Mucosa of stomach (tissue), 1 donor: Measurements from ENCODE around the gene MCU.

Source experiments
- H3K27me3 ChIP-seq: one replicate; pipeline ENCODE4 v1.7.0; 2013; ENCODE audit warnings: mild to moderate bottlenecking, low read length; ENCODE audit not compliant: control insufficient read depth, insufficient read depth
- H3K36me3 ChIP-seq: one replicate; pipeline ENCODE4 v1.7.0; 2013; ENCODE audit warnings: low read length; ENCODE audit not compliant: control insufficient read depth, insufficient read depth
- H3K4me1 ChIP-seq: one replicate; pipeline ENCODE4 v1.7.0; 2013; ENCODE audit warnings: mild to moderate bottlenecking, low read length; ENCODE audit not compliant: control insufficient read depth, insufficient read depth
- H3K4me3 ChIP-seq: one replicate; pipeline ENCODE4 v1.7.0; 2013; ENCODE audit warnings: low read length
- H3K9ac ChIP-seq: one replicate; pipeline ENCODE4 v1.7.0; 2013; ENCODE audit warnings: mild to moderate bottlenecking, low read length, moderate library complexity
- H3K9me3 ChIP-seq: one replicate; pipeline ENCODE4 v1.7.0; 2013; ENCODE audit warnings: mild to moderate bottlenecking, low read length, moderate library complexity; ENCODE audit not compliant: control insufficient read depth
- donor health status: Pancreatic carcinoma.

Gene MCU

DNA sequence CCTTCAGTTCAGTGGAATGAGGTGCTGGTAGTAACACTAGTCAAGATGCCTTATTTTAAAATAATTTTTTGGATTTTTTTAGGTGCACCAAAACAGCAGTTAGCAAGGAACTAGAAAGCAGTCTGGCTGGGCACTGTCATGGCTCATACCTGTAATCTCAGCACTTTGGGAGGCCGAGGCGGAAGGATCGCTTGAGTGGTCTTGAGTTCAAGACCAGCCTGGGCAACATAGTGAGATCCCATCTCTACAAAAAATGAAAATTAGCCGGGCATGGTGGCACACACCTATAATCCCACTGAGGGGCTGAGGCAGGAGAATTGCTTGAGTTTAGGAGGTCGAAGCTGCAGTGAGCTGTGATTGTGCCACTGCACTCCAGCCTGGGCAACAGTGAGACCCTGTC, 236.9 kb downstream of the MCU start:
- H3K4me3 ChIP-seq: no peak overlapping the region

DNA sequence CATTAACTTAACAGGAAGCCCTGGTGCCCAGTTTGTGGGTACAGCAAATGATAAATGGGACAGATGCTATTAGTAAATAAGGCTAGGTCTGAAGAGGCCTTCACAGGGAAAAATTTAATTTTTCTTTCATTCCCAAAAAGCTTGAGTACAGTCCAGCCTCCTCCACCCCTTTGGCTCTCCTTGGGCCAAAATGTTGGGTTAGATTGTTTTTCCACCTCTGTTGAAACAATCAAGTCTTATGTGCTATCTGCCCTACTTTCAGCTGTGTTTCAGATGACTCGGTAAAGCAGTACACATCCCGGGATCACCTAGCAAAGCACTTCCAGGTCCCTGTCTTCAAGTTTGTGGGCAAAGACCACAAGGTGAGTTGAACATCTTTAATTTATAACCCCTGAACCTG, 238.3 kb downstream of the MCU start:
- no peaks in the 10 kb centered on the region for H3K27me3 ChIP-seq
- no peak overlapping the region for H3K9ac ChIP-seq
- no peaks in the 10 kb centered on the region for H3K36me3 ChIP-seq
- peaks cover 3% of the 10 kb centered on the region for H3K4me1 ChIP-seq
- no peaks in the 10 kb centered on the region for H3K9me3 ChIP-seq
- no peak overlapping the region for H3K4me3 ChIP-seq

More for the DNA sequence above, 236.9 kb downstream of the MCU start:
- peaks cover 3% of the 10 kb centered on the region for H3K4me1 ChIP-seq
- H3K9ac ChIP-seq: no peak overlapping the region
- no peaks in the 10 kb centered on the region for H3K27me3 ChIP-seq
- H3K36me3 ChIP-seq: no peaks in the 10 kb centered on the region
- H3K9me3 ChIP-seq: no peaks in the 10 kb centered on the region

DNA sequence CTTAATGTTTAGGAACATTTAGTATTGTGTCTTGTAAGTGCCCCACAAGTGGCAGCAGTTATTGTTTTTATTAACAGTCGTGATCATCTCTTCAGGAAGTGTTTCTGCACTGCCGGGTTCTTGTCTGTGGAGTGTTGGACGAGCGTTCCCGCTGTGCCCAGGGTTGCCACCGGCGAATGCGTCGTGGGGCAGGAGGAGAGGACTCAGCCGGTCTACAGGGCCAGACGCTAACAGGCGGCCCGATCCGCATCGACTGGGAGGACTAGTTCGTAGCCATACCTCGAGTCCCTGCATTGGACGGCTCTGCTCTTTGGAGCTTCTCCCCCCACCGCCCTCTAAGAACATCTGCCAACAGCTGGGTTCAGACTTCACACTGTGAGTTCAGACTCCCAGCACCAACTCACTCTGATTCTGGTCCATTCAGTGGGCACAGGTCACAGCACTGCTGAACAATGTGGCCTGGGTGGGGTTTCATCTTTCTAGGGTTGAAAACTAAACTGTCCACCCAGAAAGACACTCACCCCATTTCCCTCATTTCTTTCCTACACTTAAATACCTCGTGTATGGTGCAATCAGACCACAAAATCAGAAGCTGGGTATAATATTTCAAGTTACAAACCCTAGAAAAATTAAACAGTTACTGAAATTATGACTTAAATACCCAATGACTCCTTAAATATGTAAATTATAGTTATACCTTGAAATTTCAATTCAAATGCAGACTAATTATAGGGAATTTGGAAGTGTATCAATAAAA, 240.5 kb downstream of the MCU start:
- Histone ChIP-seq H3K4me3 (no peak overlapping the region), H3K4me1 (no peaks in the 10 kb centered on the region), H3K9me3 (no peaks in the 10 kb centered on the region), H3K27me3 (no peaks in the 10 kb centered on the region), H3K9ac (no peak overlapping the region), H3K36me3 (no peaks in the 10 kb centered on the region)

DNA sequence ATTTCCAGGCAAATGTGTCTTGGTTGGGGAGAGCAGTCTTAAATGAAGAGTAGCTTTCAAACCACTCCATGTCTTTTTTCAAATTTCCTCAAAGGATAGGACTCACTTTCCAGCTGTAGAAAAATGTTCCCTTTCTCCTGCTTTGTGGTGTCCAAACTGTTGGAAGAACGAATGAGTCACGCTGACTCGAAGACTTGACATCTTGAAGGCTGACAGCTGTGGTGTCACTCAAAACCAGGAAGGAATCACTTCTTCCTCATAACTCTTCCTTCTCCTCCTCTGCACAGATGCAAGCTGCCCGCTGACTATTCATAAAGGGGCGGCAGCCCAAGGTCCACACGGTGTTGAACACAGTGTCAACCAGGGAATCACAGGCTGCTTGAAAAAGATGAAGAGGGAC, 243.4 kb downstream of the MCU start:
- H3K9ac ChIP-seq: no peak overlapping the region
- H3K36me3 ChIP-seq: no peaks in the 10 kb centered on the region
- no peak overlapping the region for H3K4me3 ChIP-seq
- no peaks in the 10 kb centered on the region for H3K27me3 ChIP-seq
- no peaks in the 10 kb centered on the region for H3K4me1 ChIP-seq
- no peaks in the 10 kb centered on the region for H3K9me3 ChIP-seq
